Measurements from ENCODE around the gene ZNF334.

Gene ZNF334

GRCh38 chr20:46559685-46560440 lies 46.5 kb upstream of the ZNF334 start:
- H2AFZ ChIP-seq (ENCODE audit: low read length), result no peak overlapping the region
- peak; percentile 58 for TF ChIP-seq CTCF (conservative IDR thresholded peaks at IDR 0.05; ENCODE audit: low read length)
- no peak for TF ChIP-seq EZH2phosphoT487 (IDR thresholded peaks at IDR 0.05; ENCODE audit: borderline replicate concordance)
- no peaks in the 10 kb centered on the region for H3K9me3 ChIP-seq (ENCODE audit: insufficient read depth, low read depth, low read length)
- no peaks in the 10 kb centered on the region for H3F3A ChIP-seq (ENCODE audit: low read depth)
- no peaks in the 10 kb centered on the region for H3K79me2 ChIP-seq (ENCODE audit: insufficient read depth, low read length)
- H3K9me2 ChIP-seq (replicated peaks; ENCODE audit: low read depth, low read length), result no peaks in the 10 kb centered on the region
- no peaks in the 10 kb centered on the region for H3K27me3 ChIP-seq (ENCODE audit: insufficient read depth, low read length, poor library complexity, severe bottlenecking)
- H3K9ac ChIP-seq (ENCODE audit: low read depth, low read length, poor library complexity, severe bottlenecking), result no peak overlapping the region
- H3K4me2 ChIP-seq (ENCODE audit: low read depth, low read length, poor library complexity, severe bottlenecking), result no peak overlapping the region
- H3K36me3 ChIP-seq (ENCODE audit: insufficient read depth, low read length), result no peaks in the 10 kb centered on the region
- H3K4me1 ChIP-seq (ENCODE audit: insufficient read depth, low read length, poor library complexity, severe bottlenecking), result peaks cover 49% of the 10 kb centered on the region
- H4K20me1 ChIP-seq (ENCODE audit: insufficient read depth, low read length, poor library complexity, severe bottlenecking), result no peaks in the 10 kb centered on the region
- H3K4me3 ChIP-seq (ENCODE audit: low read length, poor library complexity, severe bottlenecking), result no peak overlapping the region

GRCh38 chr20:46559001-46559400 lies 45.6 kb upstream of the ZNF334 start:
- H3K9me3 ChIP-seq (ENCODE audit: insufficient read depth, low read depth, low read length), result no peaks in the 10 kb centered on the region
- H3K27me3 ChIP-seq (ENCODE audit: insufficient read depth, low read length, poor library complexity, severe bottlenecking), result no peaks in the 10 kb centered on the region
- H3K9ac ChIP-seq (ENCODE audit: low read depth, low read length, poor library complexity, severe bottlenecking), result no peak overlapping the region
- H3K4me1 ChIP-seq (ENCODE audit: insufficient read depth, low read length, poor library complexity, severe bottlenecking), result peaks cover 58% of the 10 kb centered on the region
- no peak overlapping the region for H2AFZ ChIP-seq (ENCODE audit: low read length)
- TF ChIP-seq EZH2phosphoT487 (IDR thresholded peaks at IDR 0.05; ENCODE audit: borderline replicate concordance), result no peak
- no peak for TF ChIP-seq CTCF (conservative IDR thresholded peaks at IDR 0.05; ENCODE audit: low read length)
- H3K9me2 ChIP-seq (replicated peaks; ENCODE audit: low read depth, low read length), result no peaks in the 10 kb centered on the region
- H3K36me3 ChIP-seq (ENCODE audit: insufficient read depth, low read length), result no peaks in the 10 kb centered on the region
- no peaks in the 10 kb centered on the region for H3F3A ChIP-seq (ENCODE audit: low read depth)
- H3K79me2 ChIP-seq (ENCODE audit: insufficient read depth, low read length), result no peaks in the 10 kb centered on the region
- no peak overlapping the region for H3K4me3 ChIP-seq (ENCODE audit: low read length, poor library complexity, severe bottlenecking)
- no peak overlapping the region for H3K4me2 ChIP-seq (ENCODE audit: low read depth, low read length, poor library complexity, severe bottlenecking)
- no peaks in the 10 kb centered on the region for H4K20me1 ChIP-seq (ENCODE audit: insufficient read depth, low read length, poor library complexity, severe bottlenecking)

GRCh38 chr20:46558511-46558959 lies 45.2 kb upstream of the ZNF334 start:
- peaks cover 62% of the 10 kb centered on the region for H3K4me1 ChIP-seq (ENCODE audit: insufficient read depth, low read length, poor library complexity, severe bottlenecking)
- H4K20me1 ChIP-seq (ENCODE audit: insufficient read depth, low read length, poor library complexity, severe bottlenecking), result no peaks in the 10 kb centered on the region
- no peak overlapping the region for H3K4me2 ChIP-seq (ENCODE audit: low read depth, low read length, poor library complexity, severe bottlenecking)
- TF ChIP-seq CTCF (conservative IDR thresholded peaks at IDR 0.05; ENCODE audit: low read length) (no peak), EZH2phosphoT487 (IDR thresholded peaks at IDR 0.05; ENCODE audit: borderline replicate concordance) (no peak)
- H3K27me3 ChIP-seq (ENCODE audit: insufficient read depth, low read length, poor library complexity, severe bottlenecking), result no peaks in the 10 kb centered on the region
- H3K36me3 ChIP-seq (ENCODE audit: insufficient read depth, low read length), result no peaks in the 10 kb centered on the region
- H3K9me3 ChIP-seq (ENCODE audit: insufficient read depth, low read depth, low read length), result no peaks in the 10 kb centered on the region
- no peak overlapping the region for H3K4me3 ChIP-seq (ENCODE audit: low read length, poor library complexity, severe bottlenecking)
- no peak overlapping the region for H3K9ac ChIP-seq (ENCODE audit: low read depth, low read length, poor library complexity, severe bottlenecking)
- no peaks in the 10 kb centered on the region for H3F3A ChIP-seq (ENCODE audit: low read depth)
- no peak overlapping the region for H2AFZ ChIP-seq (ENCODE audit: low read length)
- H3K9me2 ChIP-seq (replicated peaks; ENCODE audit: low read depth, low read length), result no peaks in the 10 kb centered on the region
- H3K79me2 ChIP-seq (ENCODE audit: insufficient read depth, low read length), result no peaks in the 10 kb centered on the region
